T follicular helper cell (primary cell): ENCODE results near the gene CDC20B.

Experiments used
- DNase-seq: peaks from one replicate; pipeline ENCODE4 v3.0.0-alpha.2; 2020; ENCODE audit warnings: low read depth
- total RNA-seq, 2 experiments: gene quantifications; one replicate each; lab custom pipeline; 2026; lab: John Stamatoyannopoulos, UW

The CDC20B gene, protein sequence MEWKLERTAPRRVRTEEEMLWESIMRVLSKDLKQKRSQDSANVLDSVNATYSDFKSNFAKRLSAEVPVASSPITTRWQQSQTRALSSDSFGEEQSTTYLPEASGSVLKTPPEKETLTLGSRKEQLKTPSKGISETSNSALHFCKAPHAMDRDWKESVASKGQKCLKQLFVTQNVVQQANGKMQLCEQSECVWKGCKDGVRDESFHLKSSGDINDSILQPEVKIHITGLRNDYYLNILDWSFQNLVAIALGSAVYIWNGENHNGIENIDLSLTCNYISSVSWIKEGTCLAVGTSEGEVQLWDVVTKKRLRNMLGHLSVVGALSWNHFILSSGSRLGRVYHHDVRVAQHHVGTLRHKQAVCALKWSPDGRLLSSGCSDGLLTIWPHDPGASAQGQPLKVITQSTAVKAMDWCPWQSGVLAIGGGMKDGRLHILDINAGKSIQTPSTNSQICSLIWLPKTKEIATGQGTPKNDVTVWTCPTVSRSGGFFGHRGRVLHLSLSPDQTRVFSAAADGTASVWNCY
- total RNA-seq = 0 to 0.26 reads per million in 2 experiments

DNA sequence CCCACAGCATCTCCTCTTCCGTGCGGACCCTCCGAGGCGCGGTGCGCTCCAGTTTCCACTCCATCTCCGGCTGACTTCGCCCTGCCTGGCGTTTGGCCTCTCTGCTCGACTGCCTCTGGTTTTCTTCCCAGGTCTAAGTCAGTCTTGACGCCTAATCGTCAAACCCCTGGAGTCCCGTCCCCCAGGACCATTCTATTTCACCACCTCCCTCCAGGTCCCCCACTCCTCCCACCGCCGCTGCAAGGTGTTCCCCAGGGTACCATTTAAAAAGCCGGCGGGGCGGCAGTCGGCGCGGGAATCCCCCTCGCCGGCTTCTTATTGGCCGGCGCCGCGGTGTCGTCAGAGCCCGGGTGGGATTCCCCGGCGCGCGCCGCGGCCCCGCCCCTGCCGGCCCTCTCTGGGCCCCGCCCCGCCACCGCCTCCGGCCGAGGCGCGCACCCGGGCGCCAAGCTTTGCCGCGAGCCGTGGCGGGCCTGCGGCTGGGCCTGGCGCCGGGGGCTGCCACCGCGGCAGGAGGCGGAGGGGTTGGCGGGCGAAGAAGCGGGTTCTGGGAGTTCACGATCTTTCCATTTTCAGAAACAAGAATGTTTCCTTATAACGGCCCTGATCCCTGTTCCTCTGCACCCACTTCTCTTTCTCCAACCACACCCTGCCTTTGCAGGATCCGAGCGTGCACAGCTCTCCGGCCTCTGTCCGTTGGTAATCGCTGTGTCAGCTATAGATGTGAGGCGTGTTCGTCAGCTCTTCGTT is at the start of gene CDC20B:
Gene CDC20B, minus strand, starts transcription at position 241 of the 750 bp plus-strand sequence. Its CDS starts 177 bp downstream, at position 64.
- DNase-seq = peak; percentile 56

DNA sequence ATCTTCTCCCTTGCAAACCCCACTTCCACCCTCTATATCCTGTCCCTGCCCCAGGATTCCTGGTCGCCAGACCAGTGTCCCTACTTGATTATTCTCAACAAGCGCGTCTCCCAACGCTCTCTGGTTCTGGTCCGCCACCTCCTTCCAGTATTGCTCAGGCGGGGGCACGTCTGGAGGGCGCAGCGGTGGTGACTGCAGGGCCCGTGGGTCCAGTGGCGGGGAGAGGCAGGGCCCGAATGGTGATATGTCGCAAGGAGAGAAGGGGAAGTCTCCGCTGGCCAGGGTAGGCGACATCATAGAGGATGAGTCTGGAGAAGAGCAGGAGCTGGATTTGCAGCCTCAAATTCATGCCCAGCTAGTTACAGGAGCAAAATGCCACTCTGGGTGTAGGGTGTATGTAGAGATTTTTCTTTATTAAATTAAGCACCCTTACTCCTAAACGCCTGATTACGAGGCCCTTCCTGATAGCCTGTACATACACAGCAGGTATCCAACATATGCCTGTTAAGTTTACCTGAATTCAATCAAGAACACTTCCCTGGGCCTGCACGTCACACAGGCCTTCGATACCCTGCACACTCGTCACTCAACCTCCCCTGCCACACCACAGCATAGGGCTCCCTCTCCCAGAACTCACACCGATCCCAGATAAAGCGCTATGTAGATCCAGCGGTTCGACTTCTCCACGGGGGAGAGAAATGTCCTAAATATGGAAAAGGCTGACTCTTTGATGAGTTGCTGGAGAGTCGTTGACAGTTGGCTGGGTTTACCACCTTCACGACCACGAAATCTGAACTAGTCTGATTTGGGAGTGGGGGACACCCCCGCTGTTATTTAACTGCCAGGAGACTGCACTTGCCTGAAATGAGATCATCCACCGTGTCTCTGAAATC is 49.4 kb upstream of the CDC20B start:
- no peak for DNase-seq

DNA sequence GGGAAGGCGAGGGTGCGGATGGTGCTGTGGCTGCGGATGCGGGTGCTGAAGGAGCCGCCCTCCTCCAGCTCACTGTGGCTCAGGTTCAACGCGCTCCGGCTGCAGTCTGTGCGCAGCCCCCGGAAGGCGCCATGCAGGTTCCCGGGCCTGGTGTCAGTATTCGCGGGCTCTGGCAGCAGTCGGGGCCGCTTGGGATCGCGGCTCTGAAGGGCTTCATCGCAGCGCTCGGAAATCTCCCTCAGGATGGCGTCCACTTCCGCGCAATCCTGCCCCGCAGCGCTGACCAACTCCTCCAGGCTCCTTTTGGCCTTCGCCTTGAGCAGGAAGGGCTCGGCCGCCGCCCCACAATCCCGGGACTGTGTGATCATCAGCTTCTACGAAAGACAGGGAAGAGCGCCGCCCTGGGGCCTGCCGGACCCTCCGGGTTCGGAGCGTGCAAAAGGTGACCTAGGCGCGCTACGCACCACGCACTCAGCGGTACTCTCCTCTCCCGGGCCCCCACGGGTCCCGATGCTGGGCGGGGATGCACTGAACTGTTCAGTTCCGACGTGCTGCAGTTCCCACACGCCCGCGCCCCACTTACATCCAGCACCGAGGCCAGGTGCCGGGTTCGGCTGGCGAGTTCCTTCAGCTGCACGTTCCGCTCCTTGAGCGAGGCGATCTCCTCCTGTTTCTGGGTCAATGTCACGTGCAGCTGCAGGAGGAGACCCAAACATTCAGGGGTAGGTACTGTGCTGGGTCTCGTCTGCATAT is 47.6 kb upstream of the CDC20B start:
- DNase-seq = no peak

DNA sequence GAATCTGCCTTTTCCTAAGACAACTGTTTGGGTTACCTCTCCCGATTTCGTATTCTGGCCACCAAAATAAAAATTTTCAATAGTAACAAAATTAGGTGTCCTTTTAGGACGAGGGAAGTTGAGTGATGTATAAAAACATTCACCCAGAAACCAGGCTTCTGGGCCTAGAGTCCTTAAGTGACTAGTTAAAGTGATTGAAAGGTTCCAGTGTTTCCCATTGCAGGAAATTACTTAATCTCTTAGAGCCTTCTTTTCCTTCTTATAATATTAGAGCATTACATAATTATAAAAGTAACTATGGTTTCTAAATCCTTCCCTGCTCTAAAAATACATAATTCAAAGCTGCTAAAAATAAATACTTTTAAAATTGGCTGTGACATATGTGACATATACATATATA is 46.8 kb upstream of the CDC20B start:
- no peak for DNase-seq

DNA sequence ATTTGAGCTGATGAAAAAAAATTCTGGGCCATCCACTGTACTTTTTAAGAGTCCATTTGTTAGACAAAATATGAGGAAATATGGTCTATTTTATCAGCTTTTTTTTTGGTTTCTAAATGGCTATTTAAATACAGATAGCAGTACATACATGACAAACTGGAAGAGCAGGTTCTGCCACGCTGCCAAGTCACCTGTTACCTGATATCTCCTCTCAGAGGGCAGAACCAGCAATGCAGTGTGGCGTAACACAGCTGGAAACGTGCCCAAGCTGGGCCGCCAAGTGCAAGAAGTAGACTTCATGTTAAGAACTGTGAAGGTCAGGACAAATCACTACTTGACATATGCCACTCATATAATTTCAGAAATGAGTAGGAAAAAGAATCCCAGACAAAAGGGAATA is 46.0 kb upstream of the CDC20B start:
- DNase-seq = no peak

DNA sequence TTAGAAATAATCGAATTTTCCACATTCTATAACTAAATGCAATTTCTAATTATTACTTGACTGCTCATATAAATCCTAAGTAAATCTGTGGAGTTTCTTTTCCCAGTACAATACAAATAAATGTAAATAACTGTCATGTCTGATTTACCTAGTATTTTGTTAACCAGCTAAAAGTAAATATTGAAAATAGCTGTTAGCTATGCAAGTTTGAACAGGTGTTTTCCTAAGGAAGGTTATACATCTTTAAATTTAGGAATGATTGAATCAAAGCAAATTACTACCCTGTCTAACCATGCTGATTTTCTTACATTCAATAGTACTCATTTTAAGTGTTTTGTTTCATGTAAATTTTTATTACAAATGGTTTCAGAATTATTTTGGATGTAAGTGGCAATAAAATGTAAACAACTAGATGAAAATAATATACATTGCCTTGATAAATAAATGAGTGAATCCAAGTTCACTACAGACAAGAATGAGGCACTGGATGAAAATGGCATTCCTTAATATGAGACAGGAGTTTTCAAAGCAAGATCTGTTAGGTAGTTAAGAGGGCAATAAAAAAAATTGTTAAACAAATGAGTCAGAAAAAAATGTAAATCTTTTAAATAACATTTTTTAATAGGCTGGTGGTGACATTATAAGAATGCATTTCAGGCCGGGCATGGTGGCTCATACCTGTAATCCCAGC is 38.4 kb upstream of the CDC20B start:
- DNase-seq = no peak

DNA sequence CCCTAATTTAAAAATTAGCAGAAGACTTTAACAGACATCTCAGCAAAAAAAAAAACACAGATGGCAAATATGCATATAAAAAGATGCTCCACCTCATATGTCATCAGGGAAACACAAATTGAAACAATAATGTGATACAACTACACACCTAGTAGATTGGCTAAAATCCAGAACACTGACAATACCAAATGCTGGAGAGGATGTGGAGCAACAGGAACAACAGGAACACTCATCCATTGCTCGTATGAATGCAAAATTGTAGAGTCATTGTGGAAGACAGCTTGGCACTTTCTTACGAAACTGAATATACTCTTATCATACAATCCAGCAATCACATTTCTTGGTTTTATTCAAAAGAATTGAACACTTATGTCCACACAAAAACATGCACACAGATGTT is 32.0 kb upstream of the CDC20B start:
- no peak for DNase-seq

DNA sequence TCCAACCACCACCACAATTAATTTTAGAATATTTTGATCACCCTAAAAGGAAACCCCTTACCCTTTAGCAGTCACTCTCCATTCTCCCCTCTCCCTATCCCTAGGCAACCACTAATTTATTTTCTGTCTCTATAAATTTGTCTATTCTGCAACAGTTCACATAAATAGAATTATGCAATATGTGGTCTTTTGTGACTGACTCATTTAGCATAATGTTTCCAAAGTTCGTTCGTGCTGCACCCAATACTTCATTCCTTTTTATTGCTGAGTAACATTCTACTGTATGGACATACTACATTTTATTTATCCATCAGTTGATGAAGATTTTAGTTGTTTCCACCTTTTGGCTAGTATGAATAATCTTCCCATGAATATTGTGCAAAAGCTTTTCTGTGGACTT is 18.2 kb upstream of the CDC20B start:
- no peak for DNase-seq

DNA sequence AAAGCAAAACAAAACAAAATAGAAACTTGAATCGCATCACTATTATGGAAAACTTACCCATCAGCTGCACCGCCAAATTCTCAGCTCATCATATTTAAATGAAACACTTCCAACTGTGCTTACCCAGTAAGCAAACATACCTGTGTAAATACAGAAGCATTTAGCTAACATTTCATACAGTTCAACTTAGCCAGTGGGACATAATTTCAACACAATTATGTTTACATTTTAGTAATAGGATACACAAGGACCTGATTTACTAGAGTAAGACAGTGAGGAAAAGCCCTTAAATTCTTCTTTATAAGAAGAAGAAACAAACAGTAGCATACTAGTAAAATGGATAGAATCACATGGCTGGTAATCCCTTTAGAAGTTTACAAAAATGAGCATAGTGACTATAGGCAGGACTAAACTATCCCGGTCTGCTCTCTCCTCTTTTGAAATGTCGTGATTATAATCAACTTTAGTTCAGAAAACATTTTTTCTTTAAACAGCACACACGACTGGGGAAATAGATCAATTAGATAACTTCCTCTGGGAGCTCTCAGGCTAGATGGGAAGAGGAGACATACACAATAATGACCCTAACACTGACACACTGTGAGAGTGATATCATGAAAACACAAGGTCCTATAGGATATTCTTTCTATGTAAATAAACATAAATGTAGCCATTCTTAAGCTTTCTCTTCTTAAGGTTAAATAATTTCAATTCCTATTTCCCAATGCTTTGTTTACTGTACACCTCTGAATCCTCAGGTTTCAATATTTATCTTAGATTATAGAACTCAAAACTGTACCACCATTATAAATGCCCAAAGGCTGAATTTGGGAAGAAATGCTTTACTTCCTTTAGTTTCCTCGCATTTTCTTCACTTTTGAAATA is 15.9 kb upstream of the CDC20B start:
- no peak for DNase-seq

DNA sequence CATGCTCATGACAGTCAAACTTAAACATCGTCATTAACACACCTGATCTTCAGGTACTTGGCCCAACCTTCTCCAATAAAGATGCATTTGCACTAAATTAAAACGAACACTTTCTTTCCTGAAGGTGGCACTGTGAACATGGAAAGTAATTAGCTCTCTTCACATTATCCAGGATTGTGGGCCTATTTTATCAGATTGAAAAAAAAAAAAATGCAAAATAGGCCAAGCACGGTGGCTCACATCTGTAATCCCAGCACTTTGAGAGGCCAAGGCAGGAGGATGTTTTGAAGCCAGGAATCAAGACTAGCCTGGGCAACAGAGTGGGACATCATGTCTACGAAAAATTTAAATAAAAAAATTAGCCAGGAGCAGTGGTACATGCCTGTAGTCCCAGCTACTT is 14.4 kb upstream of the CDC20B start:
- no peak for DNase-seq

DNA sequence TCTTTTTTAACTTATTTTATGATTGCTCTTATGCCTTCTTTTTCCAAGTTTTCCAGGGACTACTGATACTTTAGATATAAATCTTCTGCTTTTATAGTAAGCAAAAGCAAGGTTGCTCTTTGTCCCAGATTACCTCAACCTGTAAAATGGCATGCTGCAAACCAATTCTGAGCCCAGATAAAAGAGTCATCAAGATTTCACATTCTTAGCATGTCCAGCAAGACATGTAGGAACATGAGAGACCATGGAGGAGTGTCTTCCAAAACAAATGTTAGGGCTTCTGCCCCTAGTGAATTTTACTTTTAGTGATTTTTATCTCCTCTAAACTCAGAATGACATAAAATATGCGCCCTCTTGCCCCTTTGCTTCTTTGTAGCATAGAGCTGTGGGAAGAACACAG is 7.0 kb upstream of the CDC20B start:
- DNase-seq = no peak

DNA sequence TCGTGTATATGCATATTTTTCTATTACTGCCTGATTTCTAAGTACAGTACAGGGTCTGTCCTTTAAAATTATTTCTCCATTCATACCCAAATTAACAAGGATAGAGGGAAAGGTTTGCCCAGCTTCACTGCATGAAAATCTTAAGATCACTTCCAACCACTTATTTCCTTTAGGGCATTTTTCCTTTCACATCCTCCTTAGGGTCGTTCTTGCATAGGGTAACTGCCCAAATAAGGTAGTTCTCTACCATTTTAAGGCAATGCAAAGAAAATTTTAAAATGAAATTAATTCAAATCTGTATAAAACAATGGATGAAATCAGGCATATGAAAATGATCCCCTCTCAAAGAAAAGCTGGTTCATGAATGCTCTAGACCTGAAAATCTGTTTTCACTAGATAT is 4.1 kb upstream of the CDC20B start:
- DNase-seq = no peak

DNA sequence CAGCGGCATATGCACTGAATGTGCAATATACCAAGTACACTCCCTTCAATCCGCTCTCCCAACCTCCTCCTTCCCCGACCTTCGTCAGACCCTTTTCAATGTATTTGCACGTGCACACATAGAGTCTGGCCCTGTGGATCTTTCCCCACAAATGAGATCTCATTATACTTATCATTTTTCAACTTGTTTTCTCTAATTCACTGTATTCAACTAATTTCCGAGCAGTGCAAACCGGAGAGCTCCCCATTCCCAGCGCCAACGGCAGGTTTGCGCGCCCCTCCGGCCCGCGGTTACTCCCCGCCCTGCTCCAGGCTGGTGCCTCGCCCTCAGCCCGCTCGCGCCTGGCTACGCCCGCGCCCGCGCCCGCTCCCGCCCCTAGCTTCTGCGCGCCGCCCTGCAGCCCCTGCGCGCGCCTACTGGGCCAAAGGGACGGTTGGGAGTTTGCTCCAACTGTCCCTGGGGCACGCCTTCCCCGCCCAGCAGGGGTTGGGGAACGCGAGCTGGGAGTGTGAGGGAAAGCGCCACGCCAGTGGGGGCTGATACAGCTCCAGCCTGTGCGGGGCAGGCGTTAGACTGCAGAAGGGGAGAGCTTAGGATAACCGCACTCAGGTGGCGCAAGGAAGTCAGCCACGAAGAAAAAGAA is 3.3 kb upstream of the CDC20B start:
- no peak for DNase-seq

DNA sequence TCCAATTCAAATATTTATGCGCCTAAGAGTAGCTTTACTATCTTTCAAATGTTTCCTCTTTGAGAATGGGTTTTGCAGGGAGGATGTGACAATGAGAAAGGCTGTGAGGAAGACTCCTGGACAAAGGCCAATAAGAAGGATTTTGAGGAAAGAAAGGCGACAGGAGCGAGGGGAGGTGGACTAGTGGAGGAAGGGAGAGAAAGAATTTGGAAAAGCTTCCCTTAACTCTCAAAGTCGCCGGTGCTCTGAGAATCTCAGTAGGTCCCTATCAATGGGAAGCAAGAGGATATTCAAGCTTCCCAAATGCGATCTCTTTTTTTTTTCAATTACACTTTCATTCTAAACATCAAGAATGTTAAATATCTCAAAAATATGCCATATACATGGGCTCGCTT is 2.8 kb upstream of the CDC20B start:
- no peak for DNase-seq

DNA sequence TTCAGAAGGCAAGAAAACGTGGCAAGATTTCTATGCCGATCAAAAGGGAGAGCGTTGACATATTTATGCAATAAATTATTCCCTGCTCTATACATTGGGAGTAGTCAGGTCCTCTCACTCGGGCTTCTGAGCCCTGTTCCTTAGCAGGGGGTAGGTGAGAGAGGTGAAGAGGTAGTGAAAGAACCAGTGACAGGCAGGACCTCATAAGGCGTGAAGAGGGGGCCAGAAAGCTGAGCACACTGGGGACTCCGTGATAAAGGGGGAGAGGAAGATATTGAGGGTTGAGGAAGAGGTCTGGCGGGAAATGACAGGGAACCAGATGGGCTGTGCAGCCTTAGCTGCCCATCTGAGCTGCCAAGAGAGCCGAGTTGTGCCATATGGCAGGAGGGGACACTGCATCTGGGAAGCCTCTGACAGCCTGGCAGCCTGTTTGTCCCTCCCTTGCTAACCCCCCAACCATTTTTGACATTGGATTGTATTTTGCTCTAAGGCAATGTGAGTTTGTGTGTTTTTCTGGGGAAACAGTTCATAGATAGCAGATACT is 782 bp upstream of the CDC20B start:
- DNase-seq = no peak

DNA sequence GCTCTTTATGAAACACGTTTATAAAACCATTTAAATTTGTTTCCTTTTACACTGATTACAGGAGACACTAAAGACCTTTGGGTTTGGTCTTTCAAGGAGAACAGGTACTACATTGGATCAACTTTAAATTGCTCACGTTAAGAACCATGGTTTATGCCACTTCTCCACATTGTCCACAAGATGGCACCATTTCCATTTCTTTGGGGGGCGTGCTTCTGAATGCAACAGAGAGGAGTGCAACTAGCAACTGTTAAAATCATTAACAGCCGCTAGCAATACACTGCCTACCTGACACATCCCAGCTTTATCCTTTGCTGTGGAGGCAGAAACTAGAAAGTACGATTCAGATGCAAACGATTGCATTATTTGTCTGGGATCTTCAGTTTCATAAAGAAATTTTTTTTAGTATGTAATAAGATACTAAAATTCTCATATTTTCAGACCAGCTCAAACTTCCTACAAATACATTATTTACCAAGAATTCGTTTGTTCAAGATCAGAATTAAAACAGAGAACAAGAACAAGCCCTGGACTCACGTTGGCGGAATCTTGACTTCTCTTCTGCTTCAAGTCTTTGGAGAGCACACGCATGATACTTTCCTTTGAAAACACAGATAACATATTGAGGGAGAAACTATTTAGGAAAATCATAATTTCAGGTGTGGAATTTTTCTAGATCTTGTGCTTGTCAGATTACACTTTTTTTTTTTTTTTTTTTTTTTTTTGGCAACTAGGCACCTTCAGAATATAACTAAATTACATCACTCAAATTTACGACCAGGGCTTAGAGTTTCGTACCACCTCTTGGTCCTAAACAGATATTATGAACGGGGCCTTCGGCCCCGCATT is 702 bp downstream of the CDC20B start:
- DNase-seq = peak; percentile 42

DNA sequence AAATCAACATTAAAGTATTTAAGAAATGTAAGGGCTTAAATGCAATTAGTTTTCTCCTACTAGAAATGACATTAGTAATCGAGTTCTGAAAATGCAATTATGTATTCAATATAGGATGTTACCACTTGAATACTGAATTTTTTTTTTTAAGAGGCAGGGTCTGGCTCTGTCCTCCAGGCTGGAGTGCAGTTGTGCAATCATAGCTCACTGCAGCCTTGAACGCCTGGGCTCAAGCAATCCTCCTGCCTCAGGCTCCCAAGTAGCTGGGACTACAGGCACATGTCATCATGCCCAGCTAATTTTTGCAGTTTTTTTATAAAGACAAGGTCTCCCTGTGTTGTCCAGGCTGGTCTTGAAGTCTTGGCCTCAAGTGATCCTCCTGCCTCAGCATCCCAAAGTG is 1.5 kb downstream of the CDC20B start:
- DNase-seq = no peak

DNA sequence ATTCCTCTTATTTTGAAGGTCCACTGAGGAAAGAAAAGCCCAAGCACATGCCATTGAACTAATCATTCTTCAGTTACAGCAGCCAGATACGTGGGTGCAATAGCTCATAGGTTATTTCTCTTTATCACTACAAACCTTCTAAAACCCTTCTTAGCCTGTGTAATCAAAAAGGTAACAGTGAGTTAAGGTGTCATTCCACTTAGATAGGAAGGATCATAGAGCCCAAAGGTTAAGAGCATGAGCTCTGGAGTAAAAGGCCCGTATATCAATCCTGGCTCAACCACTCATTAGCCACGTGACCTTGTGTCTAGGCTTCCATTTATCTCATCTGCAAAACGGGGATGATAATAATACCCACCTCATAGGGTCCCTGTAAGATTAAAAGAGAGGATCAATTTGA is 10.3 kb downstream of the CDC20B start:
- no peak for DNase-seq
